OCI-LY1 (cell line): Measurements from ENCODE around the gene NEUROG2.

Experiments
- EZH2 ChIP-seq: fragments of 200-600 bp; sonication (generic), shearing (Covaris generic); IDR thresholded peaks from 2 replicates; pipeline ENCODE4 v1.8.0; 2017; ENCODE audit warnings: borderline replicate concordance, mixed run types, mild to moderate bottlenecking, antibody characterized with exemption, low read length, moderate library complexity, mixed read lengths
- TF ChIP-seq, protein P1 (sequence below): fragments of 200-600 bp; sonication (generic), shearing (Covaris generic); IDR thresholded peaks from 2 replicates; pipeline ENCODE4 v1.5.1; 2017; ENCODE audit warnings: mild to moderate bottlenecking, antibody characterized with exemption, low read length, moderate library complexity, mixed read lengths

GRCh38 chr4:112516471-112517066 lies 589 bp upstream of the NEUROG2 start:
- TF ChIP-seq, protein P1, sequence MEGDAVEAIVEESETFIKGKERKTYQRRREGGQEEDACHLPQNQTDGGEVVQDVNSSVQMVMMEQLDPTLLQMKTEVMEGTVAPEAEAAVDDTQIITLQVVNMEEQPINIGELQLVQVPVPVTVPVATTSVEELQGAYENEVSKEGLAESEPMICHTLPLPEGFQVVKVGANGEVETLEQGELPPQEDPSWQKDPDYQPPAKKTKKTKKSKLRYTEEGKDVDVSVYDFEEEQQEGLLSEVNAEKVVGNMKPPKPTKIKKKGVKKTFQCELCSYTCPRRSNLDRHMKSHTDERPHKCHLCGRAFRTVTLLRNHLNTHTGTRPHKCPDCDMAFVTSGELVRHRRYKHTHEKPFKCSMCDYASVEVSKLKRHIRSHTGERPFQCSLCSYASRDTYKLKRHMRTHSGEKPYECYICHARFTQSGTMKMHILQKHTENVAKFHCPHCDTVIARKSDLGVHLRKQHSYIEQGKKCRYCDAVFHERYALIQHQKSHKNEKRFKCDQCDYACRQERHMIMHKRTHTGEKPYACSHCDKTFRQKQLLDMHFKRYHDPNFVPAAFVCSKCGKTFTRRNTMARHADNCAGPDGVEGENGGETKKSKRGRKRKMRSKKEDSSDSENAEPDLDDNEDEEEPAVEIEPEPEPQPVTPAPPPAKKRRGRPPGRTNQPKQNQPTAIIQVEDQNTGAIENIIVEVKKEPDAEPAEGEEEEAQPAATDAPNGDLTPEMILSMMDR: no peak
- TF ChIP-seq EZH2: no peak
